GM18951 (cell line): ENCODE measurements around the gene NEGR1.

Source experiments
- POLR2A ChIP-seq: IDR thresholded peaks from 4 replicates; pipeline ENCODE4 v1.6.1; 2011; ENCODE audit warnings: mild to moderate bottlenecking; ENCODE audit not compliant: insufficient read length, insufficient read depth; ENCODE audit errors: extremely low read depth
- in situ Hi-C: fragments of 300-500 bp; cut with MboI; formaldehyde crosslinking; loops from one replicate; pipeline ENCODE4 v1.12.0; 2022; ENCODE audit warnings: low sequenced_read_pairs, mixed read lengths, inconsistent platforms; ENCODE audit not compliant: unreplicated experiment

Gene NEGR1

DNA sequence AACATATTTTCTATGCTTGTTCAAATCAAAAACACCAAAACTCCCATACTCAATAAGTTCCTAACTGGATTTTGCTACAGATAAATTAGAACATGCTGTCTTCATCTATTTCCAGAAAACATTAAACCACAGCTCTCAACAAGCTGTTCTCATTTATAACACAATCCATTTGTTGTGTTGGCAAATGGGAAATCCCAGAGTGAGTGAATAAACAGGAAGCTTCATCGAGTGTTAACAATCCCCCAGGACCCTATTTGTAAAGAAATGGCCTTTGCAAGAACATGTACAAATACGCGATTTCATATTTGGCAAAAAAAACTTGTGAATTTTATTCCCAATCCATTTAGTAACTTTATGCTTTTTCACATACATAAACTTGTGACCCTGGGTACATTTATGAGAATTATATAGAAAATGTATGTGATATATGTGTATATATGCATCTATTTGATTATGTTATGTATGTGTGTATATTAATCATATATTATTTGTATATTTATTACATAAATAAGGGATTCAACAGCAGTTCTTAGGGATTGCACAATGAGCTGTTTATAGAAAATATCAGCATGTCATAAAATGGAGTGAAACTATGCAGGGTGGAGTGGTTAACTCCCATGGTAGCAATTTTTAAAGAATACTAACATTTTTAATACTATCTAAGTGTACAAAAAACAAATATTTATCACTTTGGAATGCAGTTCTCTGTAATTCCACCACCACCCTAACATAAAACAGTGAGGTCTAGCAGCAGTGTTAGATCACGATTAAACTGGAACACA is 160.0 kb downstream of the NEGR1 start:
- no peak for TF ChIP-seq POLR2A
- in situ Hi-C loops: no loop called here

DNA sequence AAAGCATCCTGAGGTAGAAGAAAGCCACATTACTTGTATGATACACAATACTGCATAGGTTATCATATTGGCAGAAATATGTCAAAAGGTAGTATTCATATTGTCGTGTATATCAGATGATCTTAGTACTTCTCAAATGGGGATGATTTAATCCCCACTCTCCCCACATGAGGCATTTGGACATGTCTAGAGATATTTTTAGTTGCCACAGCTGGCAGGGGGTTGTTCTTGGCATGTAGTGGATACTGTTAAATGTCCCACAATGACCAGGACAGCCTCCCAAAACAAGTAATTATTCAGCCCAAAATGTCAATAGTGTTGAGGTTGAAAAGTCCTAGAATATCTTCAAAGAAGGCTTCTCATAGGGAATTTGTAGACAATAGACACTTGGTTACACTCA is 162.8 kb downstream of the NEGR1 start:
- TF ChIP-seq POLR2A: no peak
- in situ Hi-C loops: no loop called here

- in situ Hi-C loops: no loop called here
These were observed 164.7 kb downstream of the NEGR1 start for GRCh38 chr1:72117621-72118020.

GRCh38 chr1:72115290-72115689 is 167.0 kb downstream of the NEGR1 start:
- no peak for TF ChIP-seq POLR2A
- in situ Hi-C loops: no loop called here

More at GRCh38 chr1:72117621-72118020, 164.7 kb downstream of the NEGR1 start:
- no peak for TF ChIP-seq POLR2A

GRCh38 chr1:72111662-72112061 is 170.7 kb downstream of the NEGR1 start:
- no peak for TF ChIP-seq POLR2A
- in situ Hi-C loops: no loop called here

GRCh38 chr1:72109916-72110315 is 172.4 kb downstream of the NEGR1 start:
- in situ Hi-C loops: no loop called here
- TF ChIP-seq POLR2A: no peak

GRCh38 chr1:72105201-72105600 is 177.1 kb downstream of the NEGR1 start:
- no peak for TF ChIP-seq POLR2A
- in situ Hi-C loops: no loop called here

GRCh38 chr1:72101840-72102632 is 180.3 kb downstream of the NEGR1 start:
- TF ChIP-seq POLR2A: no peak

GRCh38 chr1:72100771-72101170 is 181.6 kb downstream of the NEGR1 start:
- no peak for TF ChIP-seq POLR2A
- in situ Hi-C loops: no loop called here

More at GRCh38 chr1:72101840-72102632, 180.3 kb downstream of the NEGR1 start:
- in situ Hi-C loops: no loop called here

GRCh38 chr1:72097851-72098570 is 184.3 kb downstream of the NEGR1 start:
- in situ Hi-C loops: no loop called here
- no peak for TF ChIP-seq POLR2A

GRCh38 chr1:72094209-72094608 is 188.1 kb downstream of the NEGR1 start:
- in situ Hi-C loops: no loop called here
- no peak for TF ChIP-seq POLR2A

DNA sequence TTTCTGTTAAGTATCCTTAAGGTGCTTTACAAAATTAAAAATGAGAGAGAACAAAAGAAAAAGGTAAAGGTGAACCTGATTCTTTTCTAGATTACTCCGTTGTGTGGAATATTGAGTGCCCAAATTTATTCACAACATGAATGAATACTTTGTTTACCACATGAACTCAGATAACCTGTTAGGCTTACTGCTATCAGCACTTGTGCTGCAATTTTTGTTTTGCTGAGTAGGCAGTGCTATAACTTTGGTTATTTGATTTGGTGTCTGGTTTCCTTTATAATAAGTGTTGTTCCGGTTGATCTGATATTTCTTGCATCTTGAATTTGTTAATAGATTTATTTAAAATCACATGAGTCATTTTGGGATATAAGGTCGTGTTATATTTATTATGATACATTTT is 195.9 kb downstream of the NEGR1 start:
- TF ChIP-seq POLR2A: no peak
- in situ Hi-C loops: no loop called here

DNA sequence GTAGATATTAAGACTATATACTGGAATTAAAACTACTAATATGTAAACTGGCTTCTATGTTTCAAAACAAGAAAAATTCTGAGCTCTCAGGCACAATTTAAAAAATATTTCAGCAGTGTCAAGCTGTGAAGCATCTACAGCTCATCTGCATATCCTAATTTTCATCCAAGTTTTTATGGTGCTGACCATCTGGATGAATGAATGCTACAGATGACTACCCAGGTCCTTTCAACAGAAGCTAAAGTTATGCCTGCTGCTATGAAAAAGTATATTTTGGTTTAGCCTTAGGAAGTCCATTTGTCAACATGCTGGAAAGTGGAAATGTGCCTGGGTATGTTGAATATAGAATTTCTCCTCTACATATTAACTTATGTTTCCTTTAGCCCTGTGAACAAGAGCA is 206.9 kb downstream of the NEGR1 start:
- no peak for TF ChIP-seq POLR2A
- in situ Hi-C loops: no loop called here
